Left colon (tissue), 2 donors: ENCODE results near the gene GALNT18. TPM values are rescaled to one million over a fixed set of nuclear protein-coding genes. Genes with fewer than 3 reads are reported as not detected.
A peak's percentile ranks its signal among the peaks of the same experiment; 100 is the strongest.

ENCODE experiments used
- ATAC-seq: fragments of 200-7000 bp; cut with Tn5 transposase; one replicate; pipeline ENCODE4 v1.9.1; 2020; ENCODE audit warnings: mild to moderate bottlenecking, moderate library complexity
- DNase-seq, 2 donors: peaks; one replicate each; pipeline ENCODE4 v3.0.0-alpha.2; 2020
- intact Hi-C, 2 donors: fragments of 100-400 bp; cut with DNase I in 1 of 2; cut with micrococcal nuclease in 1 of 2; formaldehyde crosslinking; loops; one replicate each; pipeline versions ENCODE4 v1.11.2 to v1.14.0; 2022; cut with DNase I, micrococcal nuclease
- total RNA-seq, 2 donors: library from RNA; stranded (reverse); fragmentation: NEBNext Ultra II Directional; extraction: Animal tissue kit (Norgen Biotek cat#: 25700); gene quantifications; one replicate each; pipeline ENCODE4 v1.2.1, GENCODE V29; 2021
- donor health status: DM: no; HTN: no; CAD: no.
- donor health status: DM: yes; HTN: yes; CAD: no.

Gene GALNT18
- total RNA-seq, 2 donors from 2014 or later, result 3.6 to 5.9 TPM

DNA sequence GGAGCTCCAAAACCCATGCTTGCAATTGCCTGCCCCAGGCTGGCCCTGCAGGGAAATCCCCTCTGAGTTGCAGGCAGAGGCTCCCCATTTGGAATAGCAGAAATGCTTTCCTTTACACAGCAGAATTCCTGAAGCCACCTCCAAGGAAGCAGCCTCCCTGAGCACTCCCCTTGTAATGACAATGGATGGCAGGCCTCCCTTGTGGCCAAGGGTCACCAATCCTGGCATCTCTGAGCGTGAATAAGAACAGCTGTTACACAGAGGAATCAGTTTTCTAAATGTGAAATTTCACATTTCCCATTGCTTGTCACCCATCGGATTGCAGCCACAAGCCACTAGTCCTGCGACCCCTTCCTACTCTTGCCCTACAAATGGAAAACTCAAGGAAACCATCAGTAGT lies 107.6 kb downstream of the GALNT18 start:
- DNase-seq, result no peak
- intact Hi-C loops, result no loop called here
- ATAC-seq, result peak; percentile 53

DNA sequence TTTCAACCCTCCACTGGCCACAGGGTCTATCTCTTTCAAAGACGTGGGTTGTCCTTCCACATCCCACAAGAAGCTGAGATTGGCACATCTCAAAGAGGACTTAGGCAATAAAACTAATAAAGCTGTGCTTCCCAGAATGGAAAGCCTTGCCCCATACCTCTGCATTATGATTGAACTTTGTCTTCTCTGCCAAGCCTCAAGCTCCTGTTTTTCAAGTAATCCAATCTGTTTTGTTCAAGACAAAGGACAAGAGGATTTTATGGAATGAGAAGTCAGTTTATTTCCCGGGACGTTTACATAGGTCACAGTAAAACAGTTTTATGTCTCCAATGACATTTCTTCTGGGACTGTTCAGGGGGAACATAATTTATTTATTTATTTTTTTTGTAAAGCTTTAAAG lies 108.4 kb downstream of the GALNT18 start:
- intact Hi-C loops, result no loop called here
- ATAC-seq, result peak; percentile 88
- DNase-seq, result no peak

DNA sequence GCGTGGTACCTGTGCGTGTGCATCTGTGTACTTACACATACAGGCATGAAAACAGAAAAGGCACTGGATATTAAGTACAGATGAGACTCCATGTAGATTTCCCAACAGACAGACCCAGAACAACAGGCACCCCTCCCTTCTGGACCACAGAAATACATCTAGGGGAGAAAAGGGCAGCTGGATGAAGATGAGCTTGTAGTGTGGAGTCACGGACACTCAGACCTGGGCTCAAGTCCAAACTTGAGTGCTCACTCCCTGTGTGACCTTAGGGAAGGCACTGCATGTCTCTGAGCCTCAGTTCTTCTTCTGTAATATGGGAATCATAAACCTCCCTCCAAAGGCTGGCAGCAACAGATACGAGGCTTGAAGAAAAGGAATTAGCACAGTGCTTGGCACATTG lies 108.9 kb downstream of the GALNT18 start:
- ATAC-seq (no peak), DNase-seq (no peak)
- intact Hi-C loops, result no loop called here

DNA sequence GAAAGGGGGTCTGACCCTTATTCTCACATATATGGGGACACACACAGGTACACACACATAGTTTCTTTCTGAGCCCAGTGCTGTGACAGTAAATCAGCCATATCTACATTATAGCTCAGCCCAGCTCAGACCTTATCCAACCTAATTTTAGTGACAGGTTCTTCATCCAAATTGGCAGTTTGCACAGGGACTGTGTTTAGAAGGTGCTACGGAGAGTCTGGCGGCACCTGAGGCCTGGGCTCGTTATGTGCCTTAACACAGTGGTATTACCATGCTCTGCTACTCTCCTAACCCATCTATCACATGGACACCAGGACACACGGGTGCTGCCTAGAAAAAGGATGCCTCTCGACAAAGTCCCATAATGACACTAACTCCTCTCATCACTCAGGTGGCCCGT lies 109.3 kb downstream of the GALNT18 start:
- ATAC-seq (no peak), DNase-seq (no peak)
- intact Hi-C loops, result no loop called here

DNA sequence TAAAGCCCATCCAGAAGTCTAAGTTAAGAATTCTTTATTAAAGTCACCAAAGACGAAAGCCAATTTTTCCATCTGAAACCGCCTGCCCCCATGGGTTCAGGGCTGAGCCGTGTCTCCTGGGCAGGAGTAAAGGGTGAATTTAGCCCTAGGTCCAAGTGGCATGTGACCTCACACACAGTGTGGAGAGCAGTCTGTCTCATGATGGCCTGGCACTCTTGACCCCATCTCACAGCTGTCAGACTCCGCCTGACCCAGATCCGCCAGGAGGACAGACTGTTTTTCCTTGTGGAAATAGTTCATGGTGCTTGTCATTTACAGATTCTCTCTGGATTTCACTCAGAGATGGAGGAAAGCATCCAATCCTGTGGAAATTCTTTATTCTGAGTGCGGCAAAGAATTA lies 109.7 kb downstream of the GALNT18 start:
- ATAC-seq (no peak), DNase-seq (no peak)
- intact Hi-C loops, result no loop called here

DNA sequence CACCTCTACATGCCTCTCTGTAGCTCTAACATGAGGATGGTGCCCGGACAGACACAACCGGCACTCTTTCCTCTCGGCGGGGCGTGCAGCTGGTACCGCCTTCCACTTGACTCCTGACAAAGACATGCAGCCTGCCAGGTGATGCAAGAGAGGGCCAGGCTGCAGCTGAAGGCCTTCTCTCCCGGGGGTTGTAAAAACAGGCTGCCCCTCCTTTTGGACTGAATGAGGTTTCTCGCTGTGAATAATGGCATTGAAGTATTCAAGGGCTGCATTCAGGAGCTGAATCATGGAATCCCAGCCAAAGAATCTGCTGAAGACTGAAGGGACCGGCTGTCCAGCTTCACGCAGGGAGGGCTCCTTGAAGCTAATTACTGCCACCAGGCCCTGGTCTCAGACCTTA lies 110.9 kb downstream of the GALNT18 start:
- intact Hi-C loops, result no loop called here
- DNase-seq (peak; percentile 19 to 49), ATAC-seq (peak; percentile 45)

DNA sequence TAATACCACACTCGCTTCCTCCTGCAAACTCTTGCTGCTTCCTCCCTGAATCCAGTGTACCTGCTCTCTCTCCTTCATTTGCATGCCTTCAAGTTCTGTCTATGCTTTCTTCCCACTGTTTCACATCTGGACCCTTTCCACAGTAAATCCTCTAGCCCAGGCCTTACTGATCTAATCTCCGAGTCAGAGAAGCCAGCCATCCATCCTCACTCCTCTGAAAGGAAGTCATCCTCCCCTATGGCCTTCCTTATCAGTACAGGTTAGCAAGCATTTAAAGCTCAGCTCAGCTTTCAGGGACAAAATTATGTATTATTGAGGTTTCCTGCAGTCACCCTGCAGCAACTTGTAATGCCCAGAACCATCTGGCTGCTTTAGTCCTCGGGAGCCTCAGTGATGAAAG lies 116.1 kb downstream of the GALNT18 start:
- no peak for ATAC-seq

DNA sequence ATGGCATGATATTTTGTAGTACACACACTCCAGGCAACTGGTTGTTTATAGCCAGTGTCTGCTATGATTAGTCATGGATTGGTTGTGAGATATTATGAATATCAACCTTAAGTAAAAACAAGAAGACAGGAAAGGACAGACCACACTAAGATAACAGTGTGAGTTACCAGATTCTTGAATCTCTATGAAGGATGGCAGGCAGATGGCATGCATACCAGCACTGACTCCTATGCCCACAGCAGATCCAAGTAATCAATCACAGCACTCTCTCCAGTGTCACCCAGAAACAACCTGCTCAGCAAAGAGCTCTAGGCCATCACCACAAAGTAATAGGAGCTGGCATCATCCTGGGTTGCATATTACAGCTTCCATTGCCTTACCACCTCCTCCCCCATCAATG lies 116.6 kb downstream of the GALNT18 start:
- no peak for ATAC-seq
- intact Hi-C loops, result no loop called here
- no peak for DNase-seq

More for the DNA sequence above, 116.1 kb downstream of the GALNT18 start:
- no peak for DNase-seq
- intact Hi-C loops, result no loop called here

DNA sequence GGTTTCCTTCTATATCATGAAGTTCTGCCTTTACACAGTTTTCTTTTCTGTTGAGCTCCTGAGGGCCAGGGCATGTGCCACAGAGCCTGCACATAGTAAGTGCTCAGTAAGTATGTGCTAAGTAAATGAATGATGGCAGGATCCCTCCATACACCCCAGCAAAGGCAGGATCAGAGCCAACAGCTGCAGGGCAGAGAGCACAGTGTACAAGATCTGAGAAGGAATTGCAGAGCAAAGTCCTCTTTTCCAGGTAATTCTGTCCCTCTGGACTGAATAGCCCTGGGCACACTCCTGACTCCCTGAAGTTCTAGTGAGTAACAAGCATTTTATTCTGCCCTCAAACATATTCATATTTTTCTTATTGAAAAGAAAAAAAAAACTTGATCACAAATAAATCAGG lies 117.7 kb downstream of the GALNT18 start:
- ATAC-seq (peak; percentile 86), DNase-seq (peak; percentile 48 to 53)
- intact Hi-C loops, result no loop called here

DNA sequence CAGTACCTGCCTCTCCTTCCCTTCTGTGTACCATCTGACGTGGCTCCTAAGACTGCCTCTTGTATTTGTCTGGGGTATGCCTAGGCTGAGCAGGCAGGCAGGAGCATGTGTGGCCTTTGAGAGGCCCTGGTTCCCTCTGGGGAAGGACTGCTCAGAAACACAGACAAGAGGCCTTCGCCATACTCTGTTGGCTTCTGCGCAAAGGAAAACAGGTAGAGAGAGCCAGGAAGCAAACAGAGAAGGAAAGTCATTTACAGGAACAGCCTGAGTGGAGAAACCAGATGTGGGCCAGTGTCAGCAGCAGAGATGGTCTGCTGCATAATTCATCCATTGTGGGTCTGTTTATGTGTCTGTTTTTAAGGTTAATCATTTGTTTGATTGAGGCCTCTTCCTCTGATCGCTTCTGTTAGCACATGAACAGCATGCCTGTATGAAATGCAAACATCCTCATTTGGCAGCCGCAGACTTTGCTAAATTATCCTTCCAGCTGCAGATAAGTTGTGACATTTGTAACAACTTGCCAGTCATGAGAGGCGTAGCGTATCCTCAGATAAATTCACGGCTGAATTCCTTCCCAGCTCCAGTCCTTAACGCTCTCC lies 119.4 kb downstream of the GALNT18 start:
- ATAC-seq, result peak; percentile 63
- peak in 1 of 2 donors; percentile 21 for DNase-seq
- intact Hi-C loops, result no loop called here

DNA sequence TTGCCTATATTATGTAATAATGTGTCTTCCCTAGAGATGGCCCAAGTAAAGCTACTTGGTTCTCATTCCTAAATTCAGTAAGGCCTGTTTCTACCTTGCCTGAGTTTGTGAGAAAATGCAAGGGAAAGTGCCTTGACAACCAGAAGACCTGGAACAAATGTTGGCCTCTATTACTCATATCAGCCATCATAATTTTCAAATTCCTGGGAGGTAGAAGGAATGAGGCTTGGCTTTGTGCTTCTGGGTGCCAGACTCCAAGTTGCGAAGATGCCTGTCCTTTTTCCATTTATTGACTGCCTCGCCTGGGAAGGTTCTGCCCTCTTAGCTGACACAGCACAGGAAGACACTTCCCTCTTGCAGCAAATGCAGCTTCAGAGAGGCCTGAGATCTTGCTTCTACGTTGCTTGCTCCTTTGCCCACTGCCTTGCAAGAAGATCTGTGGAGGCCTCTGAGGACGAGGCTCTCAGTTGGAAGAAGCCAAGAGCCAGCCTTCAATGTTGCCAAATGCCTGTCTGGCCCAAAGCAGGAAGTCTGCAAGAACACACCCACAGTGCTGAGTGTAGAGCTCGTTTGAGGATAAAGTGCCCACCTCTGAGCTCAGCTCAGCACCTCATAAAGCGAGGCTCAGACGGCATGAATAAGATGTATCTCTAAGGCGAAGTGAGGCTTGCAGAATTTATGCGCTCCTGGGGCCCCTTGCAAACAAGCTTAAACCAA lies 120.1 kb downstream of the GALNT18 start:
- intact Hi-C loops, result no loop called here
- peak; percentile 73 for ATAC-seq
- peak in 1 of 2 donors; percentile 16 for DNase-seq

DNA sequence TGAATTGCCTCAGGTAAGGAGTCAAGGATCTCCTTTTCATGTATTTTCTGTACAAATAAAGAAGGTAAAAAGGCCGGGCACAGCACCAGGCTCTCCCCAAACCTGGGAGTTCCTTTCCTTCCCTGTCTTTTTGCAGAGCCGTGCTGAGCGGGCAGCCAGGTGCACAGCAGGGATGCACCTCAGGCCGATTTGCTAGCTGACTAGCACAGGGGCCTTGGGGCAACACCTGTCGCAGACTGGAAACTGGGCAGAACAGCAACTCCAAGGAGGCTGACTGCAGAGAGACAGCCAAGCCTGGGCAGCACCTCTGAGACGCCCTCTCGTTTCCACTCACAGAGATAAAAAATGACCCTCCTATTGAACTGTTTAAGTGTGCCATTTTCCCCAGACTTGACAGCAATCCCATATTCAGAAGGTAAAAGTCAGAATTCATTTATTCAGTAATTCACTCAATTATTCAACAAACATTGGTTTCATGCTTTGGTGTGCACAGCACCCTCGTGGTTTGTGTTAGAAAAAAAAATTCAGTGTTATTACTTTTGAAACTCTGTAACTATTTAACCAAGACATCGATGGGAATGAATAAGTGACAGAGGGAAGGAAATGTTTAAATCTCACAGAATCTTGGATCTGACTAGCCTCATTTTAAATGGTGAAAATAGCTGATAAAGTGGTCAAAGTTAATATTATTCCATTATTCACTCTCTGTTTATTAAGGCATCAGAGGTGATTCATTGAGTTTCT lies 120.9 kb downstream of the GALNT18 start:
- ATAC-seq, result no peak

DNA sequence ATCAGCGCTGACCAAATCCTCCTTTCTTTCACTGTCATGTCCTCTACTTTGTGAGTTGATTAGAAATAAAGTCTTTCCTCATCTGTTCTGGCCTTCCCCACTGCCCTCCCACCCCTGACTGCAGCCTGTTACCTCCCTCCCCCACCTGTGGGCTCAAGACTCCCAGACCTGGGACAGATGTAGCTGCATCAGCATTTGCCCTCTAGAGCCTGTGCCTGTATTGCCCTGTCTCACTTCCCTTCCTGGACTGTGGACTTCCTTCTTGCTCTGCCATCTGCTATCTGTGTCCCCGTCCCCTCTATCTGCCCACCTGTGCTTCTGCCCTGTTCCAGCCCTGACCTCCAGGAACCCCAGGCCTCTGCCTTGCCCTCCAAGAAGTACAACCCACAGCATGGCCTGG lies 122.5 kb downstream of the GALNT18 start:
- intact Hi-C loops, result no loop called here
- ATAC-seq (no peak), DNase-seq (no peak)

More for the DNA sequence above, 120.9 kb downstream of the GALNT18 start:
- no peak for DNase-seq
- intact Hi-C loops, result no loop called here

DNA sequence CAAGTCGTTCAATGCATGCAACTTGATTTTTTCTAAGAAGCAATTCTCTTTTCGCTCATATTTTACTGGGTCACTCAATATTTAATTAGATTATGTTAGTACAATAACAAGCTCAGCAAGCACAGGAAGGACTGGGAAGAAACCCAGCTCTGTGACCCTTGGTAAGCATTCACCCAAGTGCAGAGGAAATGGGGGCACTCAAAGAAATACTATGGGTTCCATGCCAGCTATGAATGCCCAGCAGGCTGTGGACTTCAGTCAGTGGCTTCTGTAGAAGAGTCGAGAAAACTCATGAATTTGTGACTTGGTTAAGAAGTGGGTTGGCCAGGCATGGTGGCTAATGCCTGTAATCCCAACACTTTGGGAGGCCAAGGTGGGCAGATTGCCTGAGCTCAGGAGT lies 123.6 kb downstream of the GALNT18 start:
- intact Hi-C loops, result no loop called here
- no peak for ATAC-seq
- no peak for DNase-seq

DNA sequence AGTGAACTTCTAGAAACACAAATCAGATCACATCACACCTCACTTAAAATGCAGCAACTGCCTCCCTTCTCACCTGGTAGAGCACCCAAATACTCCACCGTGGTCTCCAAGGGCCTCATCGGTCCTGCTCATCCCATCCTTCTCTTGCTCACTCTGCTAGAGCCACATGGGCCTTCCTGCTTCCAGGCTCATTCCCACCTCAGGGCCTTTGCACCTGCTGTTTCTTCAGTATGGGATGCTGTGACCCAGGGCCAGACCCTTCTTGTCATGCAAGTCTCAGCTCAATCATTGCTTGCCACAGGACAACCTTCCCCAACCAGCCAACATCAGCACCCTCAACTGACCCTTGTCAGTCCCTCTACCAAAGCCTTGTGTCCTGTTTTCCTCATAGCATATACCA lies 124.9 kb downstream of the GALNT18 start:
- intact Hi-C loops, result no loop called here
- DNase-seq, result no peak
- ATAC-seq, result no peak

DNA sequence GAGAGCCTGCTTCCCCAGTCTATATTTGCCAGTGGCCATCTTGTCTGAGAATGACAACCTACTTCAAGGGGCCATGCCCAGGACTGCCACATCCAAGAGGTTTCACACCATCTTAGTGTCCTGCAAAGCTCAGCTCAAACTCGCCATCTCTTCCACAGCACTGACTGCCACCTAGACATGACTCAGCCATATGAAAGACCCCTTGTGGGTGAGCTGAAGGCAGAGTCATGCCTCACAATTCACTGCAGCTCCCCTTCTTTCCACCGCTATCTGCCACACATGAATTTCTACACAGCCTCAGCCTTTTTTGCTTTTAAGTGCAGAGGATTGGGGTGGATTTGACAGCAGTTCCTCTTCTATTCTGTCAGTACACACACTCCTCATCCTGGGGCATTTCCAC lies 127.5 kb downstream of the GALNT18 start:
- ATAC-seq (no peak), DNase-seq (no peak)
- intact Hi-C loops, result no loop called here

DNA sequence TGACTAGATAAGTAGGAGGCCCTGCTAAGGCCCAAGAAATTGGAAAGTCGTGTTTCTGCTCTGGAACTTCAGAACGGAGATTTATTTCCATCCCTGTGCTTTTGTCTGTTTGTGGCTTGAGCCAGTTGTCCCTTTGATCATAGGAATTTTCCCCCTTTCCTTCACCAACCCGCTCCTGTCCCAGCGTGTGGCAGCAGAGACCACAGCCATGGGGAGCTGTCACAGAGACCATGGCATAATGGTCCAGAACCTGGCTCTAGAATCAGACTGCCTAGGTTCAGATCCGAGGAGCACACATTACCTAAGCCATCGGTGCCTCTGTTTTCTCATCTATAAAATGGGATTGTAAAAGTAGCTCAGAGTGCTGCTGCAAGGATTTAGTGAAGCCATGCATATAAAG lies 128.1 kb downstream of the GALNT18 start:
- DNase-seq (no peak), ATAC-seq (no peak)
- intact Hi-C loops, result no loop called here

DNA sequence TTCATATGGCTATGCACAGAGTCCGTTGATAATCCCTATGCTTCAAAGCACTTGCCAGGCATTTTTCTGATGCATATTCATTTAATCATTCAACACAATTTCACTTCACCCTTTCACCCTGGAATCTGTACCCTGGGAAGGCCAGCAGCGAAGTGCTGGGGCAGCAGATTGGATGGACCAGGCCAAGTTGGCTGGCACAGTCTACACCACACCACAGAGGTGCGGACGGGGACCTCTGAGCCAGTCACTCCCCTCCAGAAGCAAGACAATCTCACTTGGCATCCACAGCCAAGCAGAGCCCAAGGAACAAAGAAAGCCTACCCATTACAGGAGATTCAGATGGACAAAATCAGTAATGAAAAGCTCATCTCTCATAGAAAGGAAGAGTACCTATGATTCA lies 130.2 kb downstream of the GALNT18 start:
- no peak for DNase-seq
- intact Hi-C loops, result no loop called here
- no peak for ATAC-seq

DNA sequence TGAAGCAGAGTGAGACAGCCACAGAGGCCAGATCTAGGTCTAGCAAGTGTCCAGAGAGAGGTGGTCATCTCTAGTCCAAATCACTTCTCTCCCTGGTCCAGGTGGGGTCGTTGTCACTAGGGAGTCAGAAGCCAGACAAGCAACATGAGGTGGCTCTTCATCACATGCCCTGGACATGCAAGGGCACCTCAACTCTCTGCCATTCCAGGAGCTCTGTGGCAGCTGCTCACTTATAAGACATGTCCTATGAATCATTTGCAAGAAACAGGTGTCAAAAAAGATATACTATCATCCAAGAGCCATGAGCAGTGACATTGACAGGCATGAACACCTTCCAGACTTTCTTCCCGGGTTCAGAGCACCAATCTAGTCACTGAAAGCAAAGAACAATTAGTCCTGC lies 130.8 kb downstream of the GALNT18 start:
- intact Hi-C loops, result no loop called here
- ATAC-seq, result no peak
- DNase-seq, result no peak

DNA sequence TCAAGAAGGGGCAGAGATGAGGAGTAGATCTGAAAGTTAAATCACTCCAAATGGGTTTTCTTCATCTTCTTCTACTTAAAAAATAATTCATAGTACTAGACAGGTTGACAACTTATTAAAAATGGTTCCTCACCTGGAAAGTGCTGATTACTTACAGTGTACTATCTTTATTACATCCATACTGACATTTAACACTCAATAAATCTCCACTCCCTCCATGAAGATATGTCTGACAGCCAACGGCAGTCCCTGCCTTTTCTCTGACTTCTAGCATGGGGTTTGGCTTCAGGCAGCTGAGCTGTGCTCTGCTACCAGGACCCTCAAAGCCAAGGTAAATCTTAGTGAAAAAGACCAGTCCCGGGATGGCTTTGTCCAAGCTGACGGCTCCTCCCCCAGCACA lies 135.4 kb downstream of the GALNT18 start:
- ATAC-seq, result peak; percentile 96
- intact Hi-C loops, result no loop called here
- no peak for DNase-seq
